ENCODE data around the gene ERH.
"Not testable (repeated sequence)": the region's sequence is repeated elsewhere in the genome, so short reads cannot be mapped to it uniquely, and the experiment has no call there.

ERH gene

DNA sequence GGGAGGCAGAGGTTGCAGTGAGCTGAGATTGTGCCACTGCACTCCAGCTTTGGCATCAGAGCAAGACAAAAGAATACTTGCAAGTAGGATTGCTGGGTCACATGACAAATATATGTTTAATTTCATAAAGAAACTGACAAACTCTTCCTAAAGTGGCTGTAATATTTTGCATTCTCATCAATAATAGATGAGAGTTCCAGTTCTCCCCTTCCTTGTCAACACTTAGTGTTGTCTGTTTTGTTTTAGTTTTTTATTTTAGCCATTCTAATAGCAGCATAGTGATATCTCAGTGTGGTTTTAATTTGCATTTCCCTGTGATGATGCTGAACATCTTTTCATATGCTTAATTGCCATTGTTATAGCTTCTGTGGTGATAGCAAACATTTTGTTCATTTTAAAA lies 31.5 kb upstream of the ERH start:
- TF ChIP-seq, protein P1, sequence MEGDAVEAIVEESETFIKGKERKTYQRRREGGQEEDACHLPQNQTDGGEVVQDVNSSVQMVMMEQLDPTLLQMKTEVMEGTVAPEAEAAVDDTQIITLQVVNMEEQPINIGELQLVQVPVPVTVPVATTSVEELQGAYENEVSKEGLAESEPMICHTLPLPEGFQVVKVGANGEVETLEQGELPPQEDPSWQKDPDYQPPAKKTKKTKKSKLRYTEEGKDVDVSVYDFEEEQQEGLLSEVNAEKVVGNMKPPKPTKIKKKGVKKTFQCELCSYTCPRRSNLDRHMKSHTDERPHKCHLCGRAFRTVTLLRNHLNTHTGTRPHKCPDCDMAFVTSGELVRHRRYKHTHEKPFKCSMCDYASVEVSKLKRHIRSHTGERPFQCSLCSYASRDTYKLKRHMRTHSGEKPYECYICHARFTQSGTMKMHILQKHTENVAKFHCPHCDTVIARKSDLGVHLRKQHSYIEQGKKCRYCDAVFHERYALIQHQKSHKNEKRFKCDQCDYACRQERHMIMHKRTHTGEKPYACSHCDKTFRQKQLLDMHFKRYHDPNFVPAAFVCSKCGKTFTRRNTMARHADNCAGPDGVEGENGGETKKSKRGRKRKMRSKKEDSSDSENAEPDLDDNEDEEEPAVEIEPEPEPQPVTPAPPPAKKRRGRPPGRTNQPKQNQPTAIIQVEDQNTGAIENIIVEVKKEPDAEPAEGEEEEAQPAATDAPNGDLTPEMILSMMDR (IDR thresholded peaks at IDR 0.05; ENCODE audit: borderline replicate concordance, control extremely low read depth, extremely low read depth, insufficient read depth, missing control alignments), result no peak
- in situ Hi-C loops (cut with MboI; ENCODE audit: low sequenced_read_pairs, unreplicated experiment), result no loop called here
- no peak for DNase-seq (ENCODE audit: low spot score)

DNA sequence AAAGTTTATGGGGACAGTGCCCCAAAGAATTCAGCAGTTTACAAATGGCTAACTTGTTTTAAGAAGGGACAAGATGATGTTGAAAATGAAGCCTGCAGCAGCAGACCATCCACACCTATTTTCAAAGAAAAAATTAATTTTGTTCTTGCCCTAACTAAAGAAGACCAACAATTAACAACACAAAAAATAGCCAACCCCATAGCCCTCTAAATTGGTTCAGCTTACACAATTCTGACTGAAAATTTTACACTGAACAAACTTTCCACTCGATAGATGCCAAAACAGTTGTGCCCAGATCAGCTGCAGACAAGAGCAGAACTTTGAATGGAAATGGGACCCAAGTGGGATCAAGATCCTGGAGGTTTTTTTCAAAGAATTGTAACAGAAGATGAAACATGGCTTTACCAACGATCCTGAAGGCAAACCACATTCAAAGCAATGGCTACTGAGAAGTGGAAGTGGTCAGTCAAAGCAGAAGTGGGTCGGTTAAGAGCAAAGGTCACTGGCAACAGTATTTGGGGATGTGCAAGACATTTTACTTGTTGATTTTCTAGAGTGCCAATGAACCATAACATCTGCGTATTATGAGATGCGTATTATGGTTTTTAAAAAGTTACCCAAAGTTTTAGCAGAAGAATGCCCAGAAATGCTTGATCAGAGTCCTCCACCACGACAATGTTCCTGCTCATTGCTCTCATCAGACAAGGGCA lies 30.3 kb upstream of the ERH start:
- peak; percentile 42 for DNase-seq (ENCODE audit: low spot score)

DNA sequence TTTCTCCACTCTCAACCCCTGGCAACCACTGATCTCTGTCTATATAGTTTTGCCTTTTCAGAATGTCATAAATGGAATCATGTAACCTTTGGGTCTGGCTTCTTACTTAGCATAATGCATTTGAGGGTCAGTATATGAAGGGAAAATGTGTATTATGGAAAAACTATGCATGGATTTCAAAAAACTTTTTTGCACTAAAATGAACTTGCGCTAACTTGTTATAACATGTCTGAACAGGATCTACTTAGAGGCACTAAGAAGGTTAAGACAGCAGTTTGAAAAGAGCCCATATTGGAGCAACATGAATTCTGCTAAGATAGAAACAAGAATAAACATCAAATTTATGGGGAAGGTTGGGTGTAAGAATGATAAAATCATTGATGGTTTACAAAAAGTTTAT lies 29.5 kb upstream of the ERH start:
- TF ChIP-seq, protein P1 (IDR thresholded peaks at IDR 0.05; ENCODE audit: borderline replicate concordance, control extremely low read depth, extremely low read depth, insufficient read depth, missing control alignments), result no peak
- no peak for DNase-seq (ENCODE audit: low spot score)
- in situ Hi-C loops (cut with MboI; ENCODE audit: low sequenced_read_pairs, unreplicated experiment), result no loop called here

More for the DNA sequence above, 30.3 kb upstream of the ERH start:
- TF ChIP-seq, protein P1 (IDR thresholded peaks at IDR 0.05; ENCODE audit: borderline replicate concordance, control extremely low read depth, extremely low read depth, insufficient read depth, missing control alignments), result no peak
- in situ Hi-C loops (cut with MboI; ENCODE audit: low sequenced_read_pairs, unreplicated experiment), result no loop called here

DNA sequence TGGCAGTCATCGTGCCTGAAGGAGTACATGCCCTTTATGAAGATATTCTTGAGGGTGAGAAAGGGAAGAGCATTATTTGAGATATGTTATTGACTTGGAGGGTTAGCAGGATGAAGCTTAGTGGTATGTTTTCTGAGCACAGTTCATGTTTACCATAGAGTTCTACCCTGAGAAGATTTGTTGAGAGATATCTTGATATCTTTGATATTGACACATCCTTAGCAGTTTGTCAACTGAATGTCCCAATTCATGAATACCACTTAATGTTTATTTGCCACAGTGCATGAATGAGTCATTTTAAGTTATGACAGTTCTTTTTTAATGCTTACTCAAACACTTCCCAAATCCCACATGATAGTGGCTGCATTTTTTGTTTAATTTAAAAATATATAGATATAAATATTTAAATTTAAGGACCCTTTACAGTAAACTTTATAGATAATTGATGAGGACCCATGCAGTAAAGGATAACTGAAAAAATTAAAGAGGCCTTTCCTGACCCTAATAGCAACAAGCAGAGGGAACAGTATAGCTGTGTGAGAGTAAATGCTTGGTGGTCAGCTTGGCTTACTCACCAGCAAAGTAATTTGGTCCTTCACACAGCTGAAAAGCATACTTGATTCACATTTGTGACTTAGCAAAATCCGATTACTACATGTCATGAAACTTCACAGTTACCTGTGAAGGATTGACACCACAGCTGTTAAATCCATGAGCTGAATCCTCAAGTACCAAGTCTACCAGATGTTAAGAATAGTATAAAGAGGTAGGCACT lies 26.2 kb upstream of the ERH start:
- in situ Hi-C loops (cut with MboI; ENCODE audit: low sequenced_read_pairs, unreplicated experiment), result no loop called here
- TF ChIP-seq, protein P1 (IDR thresholded peaks at IDR 0.05; ENCODE audit: borderline replicate concordance, control extremely low read depth, extremely low read depth, insufficient read depth, missing control alignments), result no peak
- DNase-seq (ENCODE audit: low spot score), result no peak

DNA sequence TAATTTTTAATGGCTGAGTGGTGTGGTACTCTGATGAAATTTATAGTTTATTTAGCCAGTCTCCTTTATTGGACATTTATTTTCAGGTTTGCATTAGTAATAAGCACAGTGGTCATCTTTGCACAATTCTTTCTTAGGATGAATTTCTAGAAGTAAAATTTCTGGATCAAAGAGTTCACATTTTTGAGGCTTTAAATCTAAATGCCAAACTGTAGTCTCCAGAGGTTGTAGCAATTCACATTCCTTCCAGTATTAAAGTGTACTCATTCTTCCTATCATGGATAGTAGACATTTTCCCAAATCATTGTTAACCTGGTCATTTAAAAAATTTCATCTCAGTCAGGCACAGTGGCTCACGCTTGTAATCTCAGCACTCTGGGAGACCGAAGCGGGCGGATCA lies 25.2 kb upstream of the ERH start:
- TF ChIP-seq, protein P1 (IDR thresholded peaks at IDR 0.05; ENCODE audit: borderline replicate concordance, control extremely low read depth, extremely low read depth, insufficient read depth, missing control alignments), result no peak
- DNase-seq (ENCODE audit: low spot score), result no peak
- in situ Hi-C loops (cut with MboI; ENCODE audit: low sequenced_read_pairs, unreplicated experiment), result no loop called here

DNA sequence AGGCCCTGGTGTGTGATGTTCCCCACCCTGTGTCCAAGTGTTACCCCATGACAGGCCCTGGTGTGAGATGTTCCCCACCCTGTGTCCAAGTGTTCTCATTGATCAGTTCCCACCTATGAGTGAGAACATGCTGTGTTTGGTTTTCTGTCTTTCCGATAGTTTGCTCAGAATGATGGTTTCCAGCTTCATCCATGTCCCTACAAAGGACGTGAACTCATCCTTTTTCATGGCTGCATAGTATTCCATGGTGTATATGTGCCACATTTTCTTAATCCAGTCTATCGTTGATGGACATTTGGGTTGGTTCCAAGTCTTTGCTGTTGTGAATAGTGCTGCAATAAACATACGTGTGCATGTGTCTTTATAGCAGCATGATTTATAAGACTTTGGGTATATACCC lies 18.0 kb upstream of the ERH start:
- in situ Hi-C loops (cut with MboI; ENCODE audit: low sequenced_read_pairs, unreplicated experiment), result not testable (repeated sequence)

DNA sequence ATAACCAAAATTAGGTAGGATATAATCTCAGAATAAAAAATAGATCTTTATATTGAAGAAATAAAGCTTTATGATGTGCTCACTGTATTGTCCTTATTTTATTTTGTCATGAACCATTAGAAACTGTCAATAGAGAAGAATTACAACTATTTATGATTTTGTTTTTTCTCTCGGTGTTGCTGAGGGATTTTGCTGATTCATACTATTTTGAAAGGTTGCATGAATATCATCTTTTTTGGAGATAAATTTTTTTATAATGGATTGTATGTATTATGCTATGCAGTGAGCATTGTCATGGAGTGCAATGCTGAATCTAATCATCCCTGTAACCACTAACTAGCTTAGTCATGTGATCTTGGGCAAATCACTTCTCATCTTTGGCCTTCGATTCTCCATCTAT lies 15.4 kb upstream of the ERH start:
- no peak for DNase-seq (ENCODE audit: low spot score)
- in situ Hi-C loops (cut with MboI; ENCODE audit: low sequenced_read_pairs, unreplicated experiment), result no loop called here
- TF ChIP-seq, protein P1 (IDR thresholded peaks at IDR 0.05; ENCODE audit: borderline replicate concordance, control extremely low read depth, extremely low read depth, insufficient read depth, missing control alignments), result no peak

More for the DNA sequence above, 18.0 kb upstream of the ERH start:
- DNase-seq (ENCODE audit: low spot score), result not testable (repeated sequence)
